GM21381 (cell line): Measurements from ENCODE around the gene HS3ST1.
A peak's percentile ranks its signal among the peaks of the same experiment; 100 is the strongest.

Source experiments
- ATAC-seq: cut with Tn5 transposase; IDR thresholded peaks from one replicate; pipeline ENCODE4 v1.9.1; 2021; ENCODE audit warnings: mild to moderate bottlenecking, moderate library complexity; ENCODE audit not compliant: unreplicated experiment

HS3ST1 gene

GRCh38 chr4:11435557-11435956 lies 6.9 kb upstream of the HS3ST1 start:
- ATAC-seq = no peak

- ATAC-seq = no peak
These were observed 2.4 kb upstream of the HS3ST1 start for GRCh38 chr4:11431111-11431510.

- no peak for ATAC-seq
These were observed 1.8 kb upstream of the HS3ST1 start for GRCh38 chr4:11430536-11430935.

DNA sequence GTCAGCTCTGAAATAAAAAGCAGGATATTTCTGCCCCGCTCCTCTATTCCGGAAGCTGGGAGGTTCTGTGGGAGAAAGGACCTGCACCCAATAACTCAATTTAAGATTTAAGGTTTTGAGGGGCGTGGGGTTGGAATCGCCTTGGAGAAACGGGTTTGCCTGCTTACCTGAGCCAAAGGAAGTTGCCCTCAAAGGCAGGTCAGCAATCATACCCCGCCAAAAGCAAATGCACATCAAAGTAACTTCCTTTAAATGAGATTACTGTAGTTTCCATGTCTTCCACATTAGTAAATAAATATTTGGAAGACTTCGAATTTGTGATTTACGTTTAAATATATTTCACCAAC lies 978 bp upstream of the HS3ST1 start:
- ATAC-seq = no peak

DNA sequence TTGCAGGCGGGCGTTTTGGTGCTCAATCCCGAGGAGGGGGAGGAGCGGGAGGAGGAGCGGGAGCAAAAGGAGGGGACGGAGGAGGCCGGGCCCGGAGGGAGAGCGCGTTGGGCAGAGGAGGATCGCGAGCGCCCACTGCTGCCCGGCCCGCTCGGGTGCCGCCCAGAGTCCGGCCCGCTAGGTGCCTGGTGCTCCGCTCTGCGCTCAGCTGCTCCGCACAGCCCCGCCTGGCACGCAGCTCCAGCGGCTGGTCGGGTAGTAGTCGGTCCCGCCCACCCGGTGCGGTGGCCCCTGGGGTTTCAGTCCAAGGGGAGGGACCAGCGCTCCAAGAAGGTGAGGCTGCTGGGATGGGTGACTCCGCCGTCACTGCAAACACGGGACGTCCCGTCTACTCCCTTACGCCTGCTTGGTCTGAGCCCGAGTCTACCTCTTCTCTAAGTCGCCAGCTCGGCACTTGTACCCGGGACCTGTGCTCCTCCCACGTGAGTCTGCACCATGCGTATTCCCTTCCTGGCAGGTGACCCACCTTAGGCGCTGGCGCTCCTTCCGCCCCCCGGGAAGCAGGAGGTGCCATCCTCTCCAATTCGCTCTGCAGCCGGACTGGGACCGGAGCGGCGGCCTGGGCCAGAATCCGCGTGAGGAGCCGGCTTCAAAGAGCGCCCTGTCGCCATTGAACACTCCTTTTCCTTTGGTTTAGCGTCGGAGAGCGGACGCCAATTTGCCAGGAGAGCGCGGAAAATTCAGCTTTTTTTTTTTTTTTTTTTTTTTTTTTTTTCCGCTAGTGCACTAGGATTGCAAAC lies 405 bp upstream of the HS3ST1 start:
- ATAC-seq = peak; percentile 83

GRCh38 chr4:11427121-11427996 lies 1.3 kb downstream of the HS3ST1 start:
- ATAC-seq = no peak

DNA sequence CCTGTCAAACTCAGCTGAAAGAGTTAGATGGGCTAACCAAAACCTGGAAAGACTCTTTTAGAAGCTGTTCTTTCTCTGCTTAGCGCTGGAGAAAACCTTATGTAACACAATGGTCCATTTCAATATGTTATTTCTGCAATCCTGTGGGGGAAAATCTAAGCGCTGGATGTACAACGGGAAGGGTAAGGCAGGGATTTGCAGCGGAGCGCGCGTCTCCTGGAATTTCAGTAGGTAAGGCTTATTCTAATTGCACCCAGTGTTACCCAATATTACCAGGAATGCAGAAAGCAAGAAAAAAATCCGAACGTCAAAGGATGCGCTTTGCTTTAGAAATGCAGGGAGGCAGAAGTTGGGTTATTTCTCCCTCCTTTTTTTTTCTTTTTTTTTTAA lies 2.0 kb downstream of the HS3ST1 start:
- ATAC-seq = no peak

DNA sequence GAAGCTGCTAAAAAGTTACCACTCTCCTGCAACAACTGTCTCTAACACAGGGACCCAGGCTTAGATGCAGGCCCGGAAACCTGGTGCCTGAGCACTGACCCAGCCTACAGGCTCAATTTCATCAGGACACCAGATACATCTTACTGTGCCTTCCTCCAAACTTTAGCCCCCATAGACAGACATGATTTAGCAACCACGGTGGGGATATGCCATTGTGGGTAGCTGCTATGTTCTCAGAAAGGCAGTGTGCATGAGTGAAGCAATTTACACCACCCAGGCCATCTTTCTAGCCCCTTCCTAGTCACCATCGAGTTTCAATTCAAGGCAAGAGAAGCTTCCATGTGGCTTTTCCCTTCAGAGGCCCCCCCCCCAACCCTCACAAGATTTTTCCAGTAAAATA lies 2.7 kb downstream of the HS3ST1 start:
- no peak for ATAC-seq

DNA sequence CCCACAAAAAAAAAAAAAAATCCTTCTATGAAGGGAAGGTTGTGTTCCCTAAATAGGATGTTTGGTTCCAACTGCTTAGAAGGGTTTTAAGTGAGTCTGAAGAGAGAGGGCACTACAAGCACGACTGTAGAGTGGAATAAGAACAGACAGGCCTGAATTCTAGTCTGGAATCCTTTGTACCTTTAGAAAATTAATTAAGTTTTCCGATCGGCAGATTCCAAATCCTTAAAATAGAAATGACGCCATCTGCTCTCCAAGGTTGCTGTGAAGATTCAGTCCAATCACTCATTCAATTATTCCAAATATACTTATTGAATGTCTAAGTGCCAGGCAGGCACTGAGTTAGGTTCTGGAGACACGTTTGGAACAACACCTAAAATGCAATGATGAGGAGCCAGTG lies 3.8 kb downstream of the HS3ST1 start:
- no peak for ATAC-seq

GRCh38 chr4:11424000-11424399 lies 4.7 kb downstream of the HS3ST1 start:
- no peak for ATAC-seq

DNA sequence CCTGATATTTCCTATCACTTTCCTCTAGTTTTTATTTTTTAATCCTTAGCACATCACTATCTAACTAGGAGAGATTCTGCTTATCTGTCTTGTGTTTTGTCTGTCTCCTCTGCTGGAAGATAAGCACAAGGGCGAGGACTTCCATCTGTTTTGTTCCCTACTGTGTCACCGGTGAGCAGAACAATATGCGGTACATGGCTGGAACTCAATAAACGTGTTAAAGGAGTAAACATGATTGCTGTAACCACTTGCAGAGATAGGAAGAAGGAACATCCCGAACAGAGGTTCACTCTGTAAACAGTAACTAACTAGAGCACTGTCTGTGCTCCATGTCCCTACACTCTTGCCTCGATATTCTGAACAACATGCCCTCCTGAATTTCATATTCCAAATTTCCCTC lies 5.2 kb downstream of the HS3ST1 start:
- ATAC-seq = no peak

DNA sequence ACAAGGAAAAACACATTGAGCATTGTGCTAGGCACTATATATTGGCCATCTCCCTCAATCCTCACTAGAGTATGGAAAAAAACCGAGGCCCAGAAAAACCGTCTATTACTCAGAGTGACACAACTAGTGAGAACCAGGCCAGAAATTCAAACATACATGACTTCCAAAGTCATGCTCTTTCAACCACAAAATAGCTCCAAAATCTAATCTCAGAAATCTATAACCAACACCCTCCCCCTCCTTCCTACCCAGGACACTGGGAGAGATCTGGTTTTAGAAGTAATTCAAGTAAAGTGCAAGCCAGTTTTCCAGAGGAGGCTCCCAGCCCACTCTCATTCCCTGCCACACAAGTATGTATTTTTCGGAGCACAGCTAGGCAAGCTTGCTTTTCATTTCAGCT lies 7.6 kb downstream of the HS3ST1 start:
- no peak for ATAC-seq

GRCh38 chr4:11420327-11420726 lies 8.4 kb downstream of the HS3ST1 start:
- no peak for ATAC-seq

DNA sequence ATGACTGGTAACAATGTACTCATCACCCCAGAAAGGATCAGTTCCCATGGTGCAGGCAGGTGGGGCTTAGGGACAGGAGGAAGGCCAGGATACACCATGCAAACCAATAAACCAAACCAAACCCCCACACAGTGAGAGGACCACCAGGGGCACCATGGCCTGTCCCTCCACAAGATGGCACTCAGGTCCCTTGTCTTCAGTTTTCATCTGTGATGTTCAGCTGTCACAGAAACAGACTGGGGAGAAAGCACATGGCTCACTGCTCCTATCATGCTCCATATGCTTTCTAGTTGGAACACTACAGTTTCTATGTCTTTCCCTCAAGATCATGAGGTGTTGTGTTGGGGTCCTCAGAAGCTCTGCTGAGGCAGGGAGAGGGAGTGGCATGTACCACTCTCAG lies 10.1 kb downstream of the HS3ST1 start:
- ATAC-seq = no peak

- ATAC-seq = no peak
These were observed 12.0 kb downstream of the HS3ST1 start for GRCh38 chr4:11416767-11417113.

DNA sequence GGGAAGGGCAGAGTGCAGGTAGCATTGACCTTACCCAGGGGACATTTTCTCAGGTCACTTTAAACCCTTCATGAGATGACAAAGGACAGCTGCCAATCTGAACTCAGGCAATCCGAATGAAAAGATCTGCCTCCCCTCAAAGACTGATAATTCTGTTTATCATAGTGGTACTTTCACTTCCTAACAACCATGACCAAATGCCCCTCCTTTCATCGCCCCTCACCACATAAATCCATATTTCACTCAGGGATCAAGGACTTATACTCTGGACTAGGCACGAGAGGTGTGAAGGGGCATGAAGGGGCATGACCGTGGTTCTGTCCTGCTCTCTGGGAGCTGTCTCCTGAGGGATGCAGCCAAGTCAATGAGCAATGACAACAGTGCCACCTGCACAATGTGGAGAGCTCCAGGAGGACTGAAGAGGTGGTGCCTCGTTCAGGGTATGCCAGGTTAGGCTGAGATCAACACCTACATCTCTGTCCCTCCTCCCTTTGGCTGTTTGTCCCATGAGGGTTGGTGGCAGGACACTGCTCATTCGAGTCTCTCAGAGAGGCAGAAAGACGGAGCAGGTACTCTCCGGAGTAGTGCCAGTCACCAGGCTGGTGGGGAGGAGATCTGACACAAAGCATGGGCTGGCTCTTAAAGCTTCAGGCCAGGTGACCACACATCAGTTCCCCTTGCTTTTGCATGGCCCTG lies 12.5 kb downstream of the HS3ST1 start:
- ATAC-seq = peak; percentile 30

GRCh38 chr4:11415409-11416070 lies 13.2 kb downstream of the HS3ST1 start:
- ATAC-seq = peak; percentile 39

GRCh38 chr4:11412211-11412610 lies 16.5 kb downstream of the HS3ST1 start:
- no peak for ATAC-seq

GRCh38 chr4:11409632-11410031 lies 19.1 kb downstream of the HS3ST1 start:
- no peak for ATAC-seq

- no peak for ATAC-seq
These were observed 20.3 kb downstream of the HS3ST1 start for GRCh38 chr4:11408233-11408967.

GRCh38 chr4:11407551-11407950 lies 21.1 kb downstream of the HS3ST1 start:
- ATAC-seq = no peak
